Measurements from ENCODE around the gene GCNT2.

- TF ChIP-seq CTCF (IDR thresholded peaks at IDR 0.05), result no peak
- TF ChIP-seq POLR2AphosphoS5 (IDR thresholded peaks at IDR 0.05), result no peak
- no peak for TF ChIP-seq POLR2A (IDR thresholded peaks at IDR 0.05)
- no peak for TF ChIP-seq EP300 (IDR thresholded peaks at IDR 0.05)
These were observed 67.6 kb downstream of the GCNT2 start for GRCh38 chr6:10588562-10589428.

Data from upper lobe of left lung (tissue), 4 donors.